GM23338 (cell line): ENCODE measurements around the gene CCDC12. TPM values are rescaled to one million over a fixed set of nuclear protein-coding genes. Genes with fewer than 3 reads are reported as not detected.

Experiments
- ATAC-seq: fragments of 200-7000 bp; cut with Tn5 transposase; 3 replicates; pipeline ENCODE4 v1.9.1; 2020
- DNase-seq: peaks from one replicate; pipeline ENCODE4 v3.0.0-alpha.2; 2015; ENCODE audit warnings: low spot score
- H2AFZ ChIP-seq: fragments of 200-600 bp; sonication (generic); 2 replicates; pipeline ENCODE4 v1.8.0; 2016; ENCODE audit warnings: antibody characterized with exemption, mild to moderate bottlenecking, moderate library complexity
- H3F3A ChIP-seq: fragments of 200-600 bp; sonication (generic); replicated peaks from 2 replicates; pipeline ENCODE4 v1.8.0; 2017; ENCODE audit warnings: antibody characterized with exemption, mixed run types, low read depth
- H3K27ac ChIP-seq: fragments of 200-600 bp; sonication (generic); 2 replicates; pipeline ENCODE4 v1.6.1; 2016; ENCODE audit warnings: low read depth
- H3K27me3 ChIP-seq: fragments of 200-600 bp; sonication (generic); 2 replicates; pipeline ENCODE4 v1.8.0; 2016; ENCODE audit warnings: mild to moderate bottlenecking, mixed run types, moderate library complexity; ENCODE audit not compliant: insufficient read depth
- H3K36me3 ChIP-seq: fragments of 200-600 bp; sonication (generic); 2 replicates; pipeline ENCODE4 v1.8.0; 2016; ENCODE audit warnings: mild to moderate bottlenecking; ENCODE audit not compliant: insufficient read depth
- H3K4me1 ChIP-seq: fragments of 200-600 bp; sonication (generic); 2 replicates; pipeline ENCODE4 v1.8.0; 2016; ENCODE audit warnings: mild to moderate bottlenecking, moderate library complexity; ENCODE audit not compliant: insufficient read depth
- H3K4me2 ChIP-seq: fragments of 200-600 bp; sonication (generic); 2 replicates; pipeline ENCODE4 v1.7.1; 2017; ENCODE audit warnings: mixed run types
- H3K4me3 ChIP-seq: fragments of 200-600 bp; sonication (generic); 2 replicates; pipeline ENCODE4 v1.6.1; 2016; ENCODE audit warnings: mixed run types
- H3K79me2 ChIP-seq: fragments of 200-600 bp; sonication (generic); replicated peaks from 2 replicates; pipeline ENCODE4 v1.8.0; 2017; ENCODE audit warnings: mild to moderate bottlenecking; ENCODE audit not compliant: insufficient read depth
- H3K9me2 ChIP-seq: fragments of 200-600 bp; sonication (generic); 2 replicates; pipeline ENCODE4 v1.8.0; 2017; ENCODE audit not compliant: insufficient read depth
- H4K20me1 ChIP-seq: fragments of 200-600 bp; sonication (generic); replicated peaks from 2 replicates; pipeline ENCODE4 v1.8.0; 2017; ENCODE audit warnings: mild to moderate bottlenecking; ENCODE audit not compliant: insufficient read depth
- H3K27ac Mint-ChIP-seq: 2 replicates; pipeline ENCODE4 v1.8.0; 2020; ENCODE audit warnings: inconsistent platforms, mild to moderate bottlenecking, moderate library complexity, mixed read lengths
- H3K27me3 Mint-ChIP-seq: 3 replicates; pipeline ENCODE4 v1.8.0; 2022; ENCODE audit warnings: low read depth, mild to moderate bottlenecking, moderate library complexity, mixed read lengths, inconsistent platforms; ENCODE audit not compliant: insufficient read depth, poor library complexity
- H3K36me3 Mint-ChIP-seq: 3 replicates; pipeline ENCODE4 v1.8.0; 2021; ENCODE audit warnings: low read depth, mild to moderate bottlenecking, inconsistent platforms, moderate library complexity, mixed read lengths
- H3K4me1 Mint-ChIP-seq: 3 replicates; pipeline ENCODE4 v1.8.0; 2020; ENCODE audit warnings: mild to moderate bottlenecking, inconsistent platforms, mixed read lengths
- H3K4me3 Mint-ChIP-seq: 3 replicates; pipeline ENCODE4 v1.8.0; 2021; ENCODE audit warnings: moderate library complexity, mild to moderate bottlenecking, inconsistent platforms, mixed read lengths
- H3K9me3 Mint-ChIP-seq: 3 replicates; pipeline ENCODE4 v1.8.0; 2020; ENCODE audit warnings: moderate library complexity, mild to moderate bottlenecking, inconsistent platforms, mixed read lengths
- CTCF ChIP-seq, 2 experiments: fragments of 200-600 bp in 1 of 2; sonication (generic) in 1 of 2; conservative IDR thresholded peaks; 2 replicates each; pipeline versions ENCODE4 v1.5.1 to v1.6.1; 2016 to 2017; ENCODE audit warnings: antibody characterized with exemption in 2 of 2, low read depth in 2 of 2, mild to moderate bottlenecking in 2 of 2, moderate library complexity in 1 of 2
- ETS1 ChIP-seq: IDR thresholded peaks from 2 replicates; pipeline ENCODE4 v1.6.1; 2016; ENCODE audit warnings: antibody characterized with exemption
- EZH2 ChIP-seq: fragments of 200-600 bp; sonication (generic); IDR thresholded peaks from one replicate; pipeline ENCODE4 v1.8.0; 2017; ENCODE audit warnings: antibody characterized with exemption, mild to moderate bottlenecking, low read depth; ENCODE audit not compliant: unreplicated experiment
- EZH2phosphoT487 ChIP-seq: fragments of 200-600 bp; sonication (generic); IDR thresholded peaks from one replicate; pipeline ENCODE4 v1.8.1; 2018; ENCODE audit warnings: antibody characterized with exemption; ENCODE audit not compliant: unreplicated experiment
- JUNB ChIP-seq: IDR thresholded peaks from one replicate; pipeline ENCODE4 v1.6.1; 2016; ENCODE audit warnings: antibody characterized with exemption; ENCODE audit not compliant: unreplicated experiment
- NANOG ChIP-seq: IDR thresholded peaks from 2 replicates; pipeline ENCODE4 v1.6.1; 2016; ENCODE audit warnings: antibody characterized with exemption, borderline replicate concordance
- POLR2AphosphoS5 ChIP-seq: IDR thresholded peaks from 2 replicates; pipeline ENCODE4 v1.6.1; 2016; ENCODE audit warnings: antibody characterized with exemption, low read depth
- REST ChIP-seq: IDR thresholded peaks from one replicate; pipeline ENCODE4 v1.6.1; 2018; ENCODE audit warnings: antibody characterized with exemption; ENCODE audit not compliant: unreplicated experiment
- STAT1 ChIP-seq: IDR thresholded peaks from one replicate; pipeline ENCODE4 v1.6.1; 2016; ENCODE audit warnings: antibody characterized with exemption; ENCODE audit not compliant: unreplicated experiment
- ZNF114 ChIP-seq: fragments of 250-450 bp; sonication (Bioruptor Pico); IDR thresholded peaks from 2 replicates; pipeline ENCODE4 v1.5.0; 2020; ENCODE audit warnings: mild to moderate bottlenecking, moderate library complexity
- ZNF331 ChIP-seq: fragments of 250-450 bp; sonication (Bioruptor Pico); IDR thresholded peaks from 2 replicates; pipeline ENCODE4 v1.5.0; 2020; ENCODE audit warnings: low read depth, mild to moderate bottlenecking, moderate library complexity
- polyA plus RNA-seq: library from polyadenylated mRNA; unstranded; fragments of >200 nt; fragmentation: Nextera tagmentation; extraction: Ambion mirVana; gene quantifications from 2 replicates; pipeline ENCODE4 v1.2.1, GENCODE V29; 2016
- total RNA-seq: library from RNA; depleted of rRNA; stranded (reverse); fragments of >200 nt; shearing (Covaris generic); gene quantifications from 2 replicates; pipeline ENCODE4 v1.2.3, GENCODE V29; 2014

Gene CCDC12
- total and polyA plus RNA-seq, 2 experiments from 2014 or later: 42.9 to 133 TPM

- TF ChIP-seq CTCF (conservative IDR thresholded peaks at IDR 0.05; ENCODE audit: low read depth in 2 of 2): peak in 1 of 2 experiments; percentile 40; a peak in 2 of 4 replicates
- TF ChIP-seq NANOG: no peak
- no peak for TF ChIP-seq REST
- no peak for TF ChIP-seq JUNB
- TF ChIP-seq STAT1: no peak
- TF ChIP-seq ETS1: no peak
- TF ChIP-seq POLR2AphosphoS5: peak; percentile 27; the same call in 1 of the 2 replicates
Measured at GRCh38 chr3:46892285-46893145, 84.0 kb downstream of the CCDC12 start (continued).

- Histone ChIP-seq H3K9me2 (no peaks in the 10 kb centered on the region), H3K79me2 (no peaks in the 10 kb centered on the region), H2AFZ (no peak overlapping the region), H3K4me1 (peaks cover 28% of the 10 kb centered on the region), H4K20me1 (no peaks in the 10 kb centered on the region), H3K27ac (no peak overlapping the region), H3F3A (no peaks in the 10 kb centered on the region), H3K36me3 (no peaks in the 10 kb centered on the region), H3K4me2 (no peak overlapping the region), H3K27me3 (peaks cover 69% of the 10 kb centered on the region), H3K4me3 (no peak overlapping the region)
- DNase-seq: no peak
- H3K9me3 Mint-ChIP-seq: no peaks in the 10 kb centered on the region
- peaks cover 77% of the 10 kb centered on the region for H3K27me3 Mint-ChIP-seq
- no peak for TF ChIP-seq REST
- no peak for TF ChIP-seq EZH2phosphoT487
- no peak for TF ChIP-seq EZH2
- no peak for TF ChIP-seq NANOG
- no peak for TF ChIP-seq ZNF114 (CRISPR knock-in tag)
- no peak for TF ChIP-seq ZNF331 (CRISPR knock-in tag)
- peaks cover 15% of the 10 kb centered on the region for H3K4me1 Mint-ChIP-seq
- no peak overlapping the region for H3K4me3 Mint-ChIP-seq
- no peak for ATAC-seq
- H3K27ac Mint-ChIP-seq: no peak overlapping the region
- no peaks in the 10 kb centered on the region for H3K36me3 Mint-ChIP-seq
Measured at GRCh38 chr3:46891132-46891531, 85.4 kb downstream of the CCDC12 start.
